GM10248 (cell line): Measurements from ENCODE around the gene NTM.

Experiments
- CTCF ChIA-PET: fragments of 300-600 bp; sonication (Branson Sonifier 250); formaldehyde crosslinking; extraction: SDS; loops from one replicate; lab custom pipeline; 2021; ENCODE audit warnings: antibody characterized with exemption; lab: Yijun Ruan, JAX
- POLR2A ChIA-PET: fragments of 350-650 bp; sonication (Branson Sonifier 250); formaldehyde crosslinking; extraction: SDS; loops from one replicate; lab custom pipeline; 2020; ENCODE audit warnings: antibody characterized with exemption; lab: Yijun Ruan, JAX
- DNase-seq: peaks from one replicate; pipeline ENCODE4 v3.0.0; 2012; ENCODE audit errors: extremely low spot score
- CTCF ChIP-seq: IDR thresholded peaks from 2 replicates; pipeline ENCODE4 v1.5.1; 2012; ENCODE audit warnings: mild to moderate bottlenecking, low read depth; ENCODE audit errors: extremely low read depth, missing control alignments, control extremely low read depth

Gene NTM

GRCh38 chr11:131914361-131914774 lies 544.0 kb downstream of the NTM start:
- TF ChIP-seq CTCF: no peak
- CTCF ChIA-PET: interaction anchor here (0.9 to 8.7 kb wide), 3 partner anchors 12 to 45 kb away, joined by 3 to 103 read pairs (median 5); no protein-coding TSS in a partner anchor
- DNase-seq: no peak
- POLR2A ChIA-PET: no interaction called here

GRCh38 chr11:131916638-131917037 lies 546.2 kb downstream of the NTM start:
- TF ChIP-seq CTCF: no peak
- ChIA-PET POLR2A (no interaction called here), CTCF (interaction anchor here (1.2 to 1.4 kb wide), 2 partner anchors 49 to 210 kb away, joined by 4 read pairs; no protein-coding TSS in a partner anchor)
- no peak for DNase-seq

- TF ChIP-seq CTCF: no peak
- no peak for DNase-seq
- ChIA-PET CTCF (no interaction called here), POLR2A (no interaction called here)
Observed at GRCh38 chr11:131917634-131918384, 547.4 kb downstream of the NTM start.

- CTCF ChIA-PET: no interaction called here
- DNase-seq: no peak
- POLR2A ChIA-PET: no interaction called here
- TF ChIP-seq CTCF: no peak
Observed at GRCh38 chr11:131918663-131919062, 548.2 kb downstream of the NTM start.

GRCh38 chr11:131922220-131922619 lies 551.8 kb downstream of the NTM start:
- no peak for TF ChIP-seq CTCF
- CTCF ChIA-PET: no interaction called here
- POLR2A ChIA-PET: no interaction called here
- no peak for DNase-seq

GRCh38 chr11:131923309-131923708 lies 552.9 kb downstream of the NTM start:
- ChIA-PET POLR2A (no interaction called here), CTCF (no interaction called here)
- TF ChIP-seq CTCF: no peak
- DNase-seq: no peak
